Activated CD8-positive, alpha-beta memory T cell treated with anti-CD3 and anti-CD28 coated beads for 4 hours (primary cell): ENCODE measurements around the gene UTP11.

Source experiments
- DNase-seq, 2 donors: peaks; one replicate each; pipeline ENCODE4 v3.0.0-alpha.2; 2020; ENCODE audit warnings: low read depth in 2 of 2

Gene UTP11

GRCh38 chr1:38046333-38046883, 33.9 kb downstream of the UTP11 start, which contains the start of gene POU3F1:
POU3F1 (minus strand) TSS chr1:38046793; CDS start chr1:38046743, 50 bp downstream.
- DNase-seq, result no peak

GRCh38 chr1:38046884-38047602, 34.5 kb downstream of the UTP11 start:
- DNase-seq, result peak; percentile 58 to 67

GRCh38 chr1:38047603-38048141, 35.1 kb downstream of the UTP11 start:
- DNase-seq, result no peak

GRCh38 chr1:38050397-38051078, 38.0 kb downstream of the UTP11 start:
- no peak for DNase-seq

GRCh38 chr1:38051079-38051543, 38.6 kb downstream of the UTP11 start:
- no peak for DNase-seq

GRCh38 chr1:38052750-38053415, 40.3 kb downstream of the UTP11 start:
- DNase-seq, result no peak

GRCh38 chr1:38053416-38054091, 41.0 kb downstream of the UTP11 start:
- no peak for DNase-seq

GRCh38 chr1:38055398-38055797, 42.9 kb downstream of the UTP11 start:
- DNase-seq, result no peak

- no peak for DNase-seq
Observed at GRCh38 chr1:38055965-38056364, 43.4 kb downstream of the UTP11 start.

- no peak for DNase-seq
Observed at GRCh38 chr1:38059635-38060250, 47.2 kb downstream of the UTP11 start.

- DNase-seq, result no peak
Observed at GRCh38 chr1:38060498-38060897, 48.0 kb downstream of the UTP11 start.

- DNase-seq, result no peak
Observed at GRCh38 chr1:38061290-38061689, 48.8 kb downstream of the UTP11 start.

- DNase-seq, result no peak
Observed at GRCh38 chr1:38061883-38062328, 49.4 kb downstream of the UTP11 start.

GRCh38 chr1:38062361-38063288, 50.1 kb downstream of the UTP11 start:
- DNase-seq, result no peak

GRCh38 chr1:38063616-38064015, 51.1 kb downstream of the UTP11 start:
- no peak for DNase-seq

GRCh38 chr1:38064197-38064903, 51.8 kb downstream of the UTP11 start:
- DNase-seq, result no peak

- no peak for DNase-seq
Observed at GRCh38 chr1:38068220-38068979, 55.9 kb downstream of the UTP11 start.

- DNase-seq, result no peak
Observed at GRCh38 chr1:38068980-38069340, 56.4 kb downstream of the UTP11 start.
